Measurements from ENCODE around the gene RAD51B.

DNA sequence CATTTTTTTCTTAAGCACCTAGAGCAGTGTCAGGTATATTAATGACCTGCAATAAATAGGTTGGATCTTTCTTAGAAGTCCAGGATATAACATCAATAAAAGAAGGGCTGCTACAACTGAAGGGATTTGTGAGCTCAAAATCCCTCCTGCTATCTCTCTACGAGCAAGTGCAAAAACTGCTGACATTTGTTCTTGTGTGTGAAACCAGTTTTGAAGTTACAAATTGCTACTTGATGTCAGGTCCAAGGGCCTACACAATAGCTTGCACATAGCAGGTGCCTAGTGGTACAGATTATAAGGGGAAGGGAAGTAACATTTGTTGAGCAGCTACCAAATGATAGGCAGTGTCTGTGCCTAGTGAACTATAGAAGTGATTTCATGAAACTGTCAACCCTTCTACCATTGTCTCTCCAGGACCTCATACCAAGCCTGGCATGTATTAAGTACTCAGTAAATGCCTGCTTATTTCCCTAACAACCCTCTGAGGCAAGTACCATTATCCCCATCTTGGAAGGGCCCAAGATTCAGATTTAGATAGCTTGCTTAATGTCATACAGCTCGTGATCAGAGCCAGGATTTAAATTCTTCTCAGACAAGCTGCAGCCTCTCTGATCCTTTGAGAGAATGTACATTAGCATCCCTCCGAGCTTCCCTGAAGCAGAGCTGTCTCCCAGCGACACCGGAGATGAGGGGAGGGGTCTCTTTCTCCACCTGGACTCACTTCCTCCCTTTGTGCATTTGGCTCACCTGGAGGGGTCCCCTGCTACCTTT, 673.0 kb downstream of the RAD51B start:
- TF ChIP-seq, protein P1, sequence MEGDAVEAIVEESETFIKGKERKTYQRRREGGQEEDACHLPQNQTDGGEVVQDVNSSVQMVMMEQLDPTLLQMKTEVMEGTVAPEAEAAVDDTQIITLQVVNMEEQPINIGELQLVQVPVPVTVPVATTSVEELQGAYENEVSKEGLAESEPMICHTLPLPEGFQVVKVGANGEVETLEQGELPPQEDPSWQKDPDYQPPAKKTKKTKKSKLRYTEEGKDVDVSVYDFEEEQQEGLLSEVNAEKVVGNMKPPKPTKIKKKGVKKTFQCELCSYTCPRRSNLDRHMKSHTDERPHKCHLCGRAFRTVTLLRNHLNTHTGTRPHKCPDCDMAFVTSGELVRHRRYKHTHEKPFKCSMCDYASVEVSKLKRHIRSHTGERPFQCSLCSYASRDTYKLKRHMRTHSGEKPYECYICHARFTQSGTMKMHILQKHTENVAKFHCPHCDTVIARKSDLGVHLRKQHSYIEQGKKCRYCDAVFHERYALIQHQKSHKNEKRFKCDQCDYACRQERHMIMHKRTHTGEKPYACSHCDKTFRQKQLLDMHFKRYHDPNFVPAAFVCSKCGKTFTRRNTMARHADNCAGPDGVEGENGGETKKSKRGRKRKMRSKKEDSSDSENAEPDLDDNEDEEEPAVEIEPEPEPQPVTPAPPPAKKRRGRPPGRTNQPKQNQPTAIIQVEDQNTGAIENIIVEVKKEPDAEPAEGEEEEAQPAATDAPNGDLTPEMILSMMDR (CRISPR knock-in tag; IDR thresholded peaks at IDR 0.05) = no peak
- TF ChIP-seq JUND (CRISPR knock-in tag; IDR thresholded peaks at IDR 0.05) (no peak), POLR2G (IDR thresholded peaks at IDR 0.05; ENCODE audit: low read depth, low read length) (no peak), MXI1 (IDR thresholded peaks at IDR 0.05; ENCODE audit: borderline replicate concordance, low read depth, low read length) (no peak)
- TF ChIP-seq, protein P2, sequence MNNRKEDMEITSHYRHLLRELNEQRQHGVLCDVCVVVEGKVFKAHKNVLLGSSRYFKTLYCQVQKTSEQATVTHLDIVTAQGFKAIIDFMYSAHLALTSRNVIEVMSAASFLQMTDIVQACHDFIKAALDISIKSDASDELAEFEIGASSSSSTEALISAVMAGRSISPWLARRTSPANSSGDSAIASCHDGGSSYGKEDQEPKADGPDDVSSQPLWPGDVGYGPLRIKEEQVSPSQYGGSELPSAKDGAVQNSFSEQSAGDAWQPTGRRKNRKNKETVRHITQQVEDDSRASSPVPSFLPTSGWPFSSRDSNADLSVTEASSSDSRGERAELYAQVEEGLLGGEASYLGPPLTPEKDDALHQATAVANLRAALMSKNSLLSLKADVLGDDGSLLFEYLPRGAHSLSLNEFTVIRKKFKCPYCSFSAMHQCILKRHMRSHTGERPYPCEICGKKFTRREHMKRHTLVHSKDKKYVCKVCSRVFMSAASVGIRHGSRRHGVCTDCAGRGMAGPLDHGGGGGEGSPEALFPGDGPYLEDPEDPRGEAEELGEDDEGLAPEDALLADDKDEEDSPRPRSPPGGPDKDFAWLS (CRISPR knock-in tag; IDR thresholded peaks at IDR 0.05; ENCODE audit: borderline replicate concordance) = no peak
- TF ChIP-seq, protein P3, sequence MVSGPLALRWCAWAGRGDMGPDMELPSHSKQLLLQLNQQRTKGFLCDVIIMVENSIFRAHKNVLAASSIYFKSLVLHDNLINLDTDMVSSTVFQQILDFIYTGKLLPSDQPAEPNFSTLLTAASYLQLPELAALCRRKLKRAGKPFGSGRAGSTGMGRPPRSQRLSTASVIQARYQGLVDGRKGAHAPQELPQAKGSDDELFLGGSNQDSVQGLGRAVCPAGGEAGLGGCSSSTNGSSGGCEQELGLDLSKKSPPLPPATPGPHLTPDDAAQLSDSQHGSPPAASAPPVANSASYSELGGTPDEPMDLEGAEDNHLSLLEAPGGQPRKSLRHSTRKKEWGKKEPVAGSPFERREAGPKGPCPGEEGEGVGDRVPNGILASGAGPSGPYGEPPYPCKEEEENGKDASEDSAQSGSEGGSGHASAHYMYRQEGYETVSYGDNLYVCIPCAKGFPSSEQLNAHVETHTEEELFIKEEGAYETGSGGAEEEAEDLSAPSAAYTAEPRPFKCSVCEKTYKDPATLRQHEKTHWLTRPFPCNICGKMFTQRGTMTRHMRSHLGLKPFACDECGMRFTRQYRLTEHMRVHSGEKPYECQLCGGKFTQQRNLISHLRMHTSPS (CRISPR knock-in tag; IDR thresholded peaks at IDR 0.05; ENCODE audit: low read depth) = no peak
- TF ChIP-seq, protein P4, sequence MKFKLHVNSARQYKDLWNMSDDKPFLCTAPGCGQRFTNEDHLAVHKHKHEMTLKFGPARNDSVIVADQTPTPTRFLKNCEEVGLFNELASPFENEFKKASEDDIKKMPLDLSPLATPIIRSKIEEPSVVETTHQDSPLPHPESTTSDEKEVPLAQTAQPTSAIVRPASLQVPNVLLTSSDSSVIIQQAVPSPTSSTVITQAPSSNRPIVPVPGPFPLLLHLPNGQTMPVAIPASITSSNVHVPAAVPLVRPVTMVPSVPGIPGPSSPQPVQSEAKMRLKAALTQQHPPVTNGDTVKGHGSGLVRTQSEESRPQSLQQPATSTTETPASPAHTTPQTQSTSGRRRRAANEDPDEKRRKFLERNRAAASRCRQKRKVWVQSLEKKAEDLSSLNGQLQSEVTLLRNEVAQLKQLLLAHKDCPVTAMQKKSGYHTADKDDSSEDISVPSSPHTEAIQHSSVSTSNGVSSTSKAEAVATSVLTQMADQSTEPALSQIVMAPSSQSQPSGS (CRISPR knock-in tag; IDR thresholded peaks at IDR 0.05) = no peak

Data from HepG2 (cell line).